Activated naive CD4-positive, alpha-beta T cell treated with anti-CD3 and anti-CD28 coated beads, Interleukin-2, amount 50 U/mL, for 16 hours (primary cell): ENCODE measurements around the gene SPSB1.
"Not testable (repeated sequence)": the region's sequence is repeated elsewhere in the genome, so short reads cannot be mapped to it uniquely, and the experiment has no call there.

Experiments
- DNase-seq: peaks from one replicate; pipeline ENCODE4 v3.0.0-alpha.2; 2020

Gene SPSB1

DNA sequence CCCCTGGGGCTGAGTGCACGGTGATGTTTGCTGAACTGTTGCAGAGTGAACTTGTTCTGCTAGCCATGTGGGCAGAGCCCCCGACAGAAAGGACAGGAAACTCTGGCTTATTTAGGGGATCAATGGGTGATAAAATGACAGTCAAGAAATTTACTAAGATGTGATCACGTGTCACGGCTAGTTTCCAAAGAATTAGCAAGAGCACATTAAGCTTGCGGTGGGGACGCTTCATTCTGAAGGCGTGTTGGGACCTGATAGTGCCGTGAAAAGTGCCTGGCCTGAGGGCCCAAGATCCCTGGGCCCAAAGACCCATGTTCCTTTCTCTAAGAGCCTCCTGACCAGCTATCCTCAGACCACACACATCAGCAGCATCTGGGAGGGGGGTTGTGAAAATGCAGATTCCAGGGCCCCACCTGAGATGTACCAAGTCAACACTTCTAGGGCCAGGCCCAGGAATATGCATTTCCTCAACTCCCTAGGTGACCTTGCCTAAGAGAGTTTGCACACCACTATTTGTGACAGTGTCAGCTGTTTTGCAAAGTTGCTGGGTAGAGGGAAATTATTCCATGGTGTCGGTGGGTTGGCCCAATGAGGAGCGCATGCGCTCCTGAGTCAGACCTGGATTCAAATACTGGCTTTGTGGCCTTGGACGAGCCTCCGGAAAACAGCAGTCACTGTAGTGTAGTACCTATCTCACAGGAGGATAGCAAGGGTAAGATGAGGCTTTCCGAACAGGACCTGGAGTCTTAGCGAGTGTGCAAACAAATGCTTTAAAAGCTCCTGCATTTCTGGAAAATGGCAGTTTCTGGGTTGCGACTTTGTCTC, 77.5 kb downstream of the SPSB1 start:
- DNase-seq, result no peak

DNA sequence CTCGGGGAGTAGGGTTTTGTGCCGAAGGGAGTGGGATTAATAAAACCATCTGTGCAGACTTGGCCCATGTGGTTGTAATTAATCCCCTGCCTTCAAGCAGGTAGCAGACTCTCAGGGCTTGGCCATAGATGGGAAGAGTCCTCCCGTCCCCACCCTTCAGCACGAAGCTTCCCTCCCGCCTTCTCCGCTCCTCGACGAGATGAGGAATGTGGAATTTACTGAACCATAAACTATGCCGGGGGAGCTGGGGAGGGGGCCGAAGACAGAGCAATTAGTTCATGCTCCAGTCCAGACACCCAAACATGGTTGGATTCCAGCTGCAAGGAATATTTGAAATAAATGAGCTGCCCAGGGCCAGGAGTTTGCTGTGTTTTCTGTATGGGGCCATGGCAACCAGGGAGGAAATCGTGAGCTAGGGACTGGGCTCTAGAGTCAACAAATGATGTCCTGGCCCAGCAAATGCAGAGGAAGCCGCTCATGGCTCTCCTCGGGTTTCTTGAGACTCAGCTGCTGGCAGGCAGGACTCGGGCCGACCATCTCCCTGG, 78.8 kb downstream of the SPSB1 start:
- no peak for DNase-seq

DNA sequence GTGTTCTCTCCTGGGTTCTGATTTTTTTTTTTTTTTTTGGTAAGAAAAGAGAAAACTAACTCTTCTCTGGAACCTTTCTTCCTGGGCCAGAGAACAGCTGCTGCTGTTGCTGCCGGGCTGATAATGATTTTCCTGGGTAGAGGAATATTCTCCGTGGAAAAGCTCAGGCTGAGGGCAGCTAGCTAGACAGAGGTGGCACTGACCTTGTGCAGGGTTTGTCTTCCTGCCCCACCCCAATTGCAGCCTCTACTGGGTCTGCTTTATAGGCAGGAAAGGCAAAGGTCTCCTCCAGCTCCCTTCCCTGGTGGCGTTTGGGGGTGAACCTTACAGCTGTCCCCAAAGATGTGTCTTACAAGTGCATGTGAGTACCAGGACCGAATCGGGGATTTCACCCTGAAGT, 79.3 kb downstream of the SPSB1 start:
- no peak for DNase-seq

DNA sequence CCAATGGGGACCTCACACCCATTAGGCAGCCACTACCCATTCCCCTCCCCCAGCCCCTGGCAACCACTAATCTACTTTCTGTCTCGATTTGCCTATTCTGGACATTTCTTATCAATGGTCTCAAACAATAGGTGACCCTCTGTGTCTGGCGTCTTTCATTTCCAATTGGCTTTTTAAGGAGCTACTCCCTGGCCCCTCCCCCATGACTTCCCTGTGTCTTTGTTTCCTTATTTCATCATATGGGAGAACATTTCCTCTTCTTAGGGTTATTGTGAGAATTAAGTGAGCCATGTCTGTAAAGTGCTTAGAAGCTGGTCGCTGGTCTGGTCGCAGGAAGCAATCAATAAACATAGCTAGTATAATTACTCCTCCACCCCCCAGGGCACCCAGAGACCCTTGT, 80.9 kb downstream of the SPSB1 start:
- DNase-seq, result no peak

DNA sequence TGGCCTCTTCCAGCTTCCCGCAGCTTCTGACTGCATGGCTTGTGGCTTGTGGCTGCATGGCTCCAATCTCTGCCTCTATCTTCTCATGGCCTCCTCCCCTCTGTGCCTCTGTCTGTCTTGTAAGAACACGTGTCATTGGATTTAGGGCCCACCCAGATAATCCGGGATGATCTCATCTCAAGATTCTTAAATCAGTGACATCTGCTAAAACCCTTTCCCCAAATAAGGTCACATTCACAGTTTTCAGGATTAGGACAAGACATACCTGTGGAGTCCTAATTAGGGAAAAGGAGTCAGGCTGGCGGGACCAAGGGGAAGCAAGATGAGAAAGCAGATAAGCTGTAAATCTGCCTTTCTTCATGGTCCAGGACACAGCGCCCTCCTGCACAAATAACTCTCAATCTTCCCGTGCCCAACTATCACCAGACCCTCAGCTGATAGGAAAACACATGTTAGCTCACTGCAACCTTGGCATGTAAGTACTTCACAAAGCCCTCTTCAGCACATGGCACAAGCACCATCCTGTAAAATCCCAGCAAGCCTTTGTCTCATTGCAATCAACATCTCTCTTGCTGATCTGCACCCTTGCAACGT, 82.2 kb downstream of the SPSB1 start:
- no peak for DNase-seq

DNA sequence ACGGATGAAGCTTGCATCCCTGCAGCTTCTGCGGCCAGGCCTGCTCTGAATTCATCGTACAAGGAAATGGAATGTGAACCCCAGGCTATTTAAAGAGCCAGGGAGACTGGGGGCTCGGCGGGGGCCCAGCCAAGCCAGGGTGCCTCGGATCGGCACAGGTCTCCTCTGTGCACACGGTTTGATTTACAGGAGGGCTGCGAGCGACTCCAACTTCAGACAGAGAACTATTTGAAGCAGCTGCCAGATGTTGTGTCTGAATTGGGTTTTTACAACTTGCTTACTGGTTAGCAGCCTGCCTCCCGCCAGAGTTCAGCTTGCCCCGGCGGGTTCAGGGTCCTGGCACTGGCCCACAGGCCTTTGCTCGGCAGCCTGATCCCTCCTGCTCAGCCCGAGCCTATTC, 83.2 kb downstream of the SPSB1 start:
- DNase-seq, result no peak

DNA sequence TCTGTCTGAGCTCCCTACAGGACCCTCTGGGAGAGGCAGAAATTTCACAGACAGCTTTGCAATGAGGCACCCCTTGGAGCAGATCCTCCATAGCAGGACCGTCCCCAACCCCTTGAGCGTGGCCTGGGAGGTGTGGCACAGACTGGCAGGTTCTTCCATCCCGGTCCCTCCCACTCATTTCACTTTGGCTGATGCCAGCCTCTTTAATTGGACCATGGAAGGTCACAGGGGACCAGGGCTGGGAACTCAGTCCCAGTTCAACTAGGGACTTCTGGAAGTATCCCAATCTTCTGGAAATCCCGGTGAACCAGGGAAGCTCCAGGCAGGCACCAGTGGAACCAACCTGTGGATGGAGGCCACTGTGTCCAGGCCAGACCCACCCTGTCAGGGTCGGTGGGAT, 83.7 kb downstream of the SPSB1 start:
- no peak for DNase-seq

DNA sequence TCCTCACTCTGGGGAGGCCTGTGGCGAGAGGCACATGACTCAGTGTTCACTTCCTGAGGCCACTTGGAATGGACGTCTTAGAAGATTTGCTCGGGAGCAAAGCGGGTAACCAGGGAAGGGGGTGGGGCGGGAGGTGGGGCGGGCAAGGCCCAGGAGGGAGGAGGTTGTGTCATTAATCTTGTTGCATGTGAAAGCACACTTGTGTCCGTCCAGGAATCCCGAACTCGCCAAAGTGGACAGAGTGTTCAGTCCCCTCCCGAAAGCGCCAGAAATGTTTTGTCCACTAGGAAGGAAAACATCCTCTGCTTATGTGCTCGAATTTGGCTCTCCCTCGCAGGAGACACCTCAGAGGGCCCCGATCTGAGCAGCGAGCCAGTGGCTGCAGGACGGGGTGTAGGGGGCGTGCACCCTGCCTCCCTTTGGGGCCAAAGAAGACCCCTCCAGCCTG, 84.2 kb downstream of the SPSB1 start:
- no peak for DNase-seq

DNA sequence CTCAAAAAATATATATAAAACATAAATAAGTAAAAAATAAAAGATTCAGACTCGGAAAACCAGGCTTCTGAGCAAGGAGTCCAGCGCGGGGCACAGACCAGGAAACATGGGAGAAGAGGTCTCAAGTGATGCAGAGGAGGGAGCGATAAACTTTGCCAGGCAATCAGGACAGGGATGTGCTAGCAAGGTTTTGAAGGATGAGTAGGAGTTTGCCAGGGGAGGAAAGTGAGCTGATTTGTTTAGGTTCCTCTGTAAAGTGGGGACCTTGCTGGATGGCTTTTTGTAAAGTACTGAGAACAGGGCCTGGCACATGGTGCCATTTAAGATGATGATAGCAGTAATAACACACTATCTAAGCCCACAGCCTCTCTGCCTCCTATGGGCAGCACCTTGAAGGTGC, 86.1 kb downstream of the SPSB1 start:
- DNase-seq, result no peak

DNA sequence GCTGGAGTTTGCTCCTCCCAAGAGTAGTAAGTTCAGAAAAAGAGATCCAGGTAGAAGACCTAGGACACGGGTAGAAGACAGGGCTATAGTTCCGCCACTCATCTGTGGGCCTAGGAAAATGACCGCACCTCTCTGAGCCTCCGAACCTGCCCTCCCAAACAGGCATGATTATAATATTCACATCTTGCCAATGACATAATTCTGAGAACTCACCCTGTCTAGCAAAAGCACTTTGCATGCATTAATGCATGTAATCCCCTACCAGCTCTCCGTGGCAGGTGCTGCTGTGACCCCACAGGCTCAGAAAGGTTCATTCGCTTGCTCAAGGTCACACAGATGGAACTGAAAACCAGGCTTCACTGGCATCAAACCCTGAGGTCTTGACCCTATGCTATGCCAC, 88.0 kb downstream of the SPSB1 start:
- DNase-seq, result no peak

DNA sequence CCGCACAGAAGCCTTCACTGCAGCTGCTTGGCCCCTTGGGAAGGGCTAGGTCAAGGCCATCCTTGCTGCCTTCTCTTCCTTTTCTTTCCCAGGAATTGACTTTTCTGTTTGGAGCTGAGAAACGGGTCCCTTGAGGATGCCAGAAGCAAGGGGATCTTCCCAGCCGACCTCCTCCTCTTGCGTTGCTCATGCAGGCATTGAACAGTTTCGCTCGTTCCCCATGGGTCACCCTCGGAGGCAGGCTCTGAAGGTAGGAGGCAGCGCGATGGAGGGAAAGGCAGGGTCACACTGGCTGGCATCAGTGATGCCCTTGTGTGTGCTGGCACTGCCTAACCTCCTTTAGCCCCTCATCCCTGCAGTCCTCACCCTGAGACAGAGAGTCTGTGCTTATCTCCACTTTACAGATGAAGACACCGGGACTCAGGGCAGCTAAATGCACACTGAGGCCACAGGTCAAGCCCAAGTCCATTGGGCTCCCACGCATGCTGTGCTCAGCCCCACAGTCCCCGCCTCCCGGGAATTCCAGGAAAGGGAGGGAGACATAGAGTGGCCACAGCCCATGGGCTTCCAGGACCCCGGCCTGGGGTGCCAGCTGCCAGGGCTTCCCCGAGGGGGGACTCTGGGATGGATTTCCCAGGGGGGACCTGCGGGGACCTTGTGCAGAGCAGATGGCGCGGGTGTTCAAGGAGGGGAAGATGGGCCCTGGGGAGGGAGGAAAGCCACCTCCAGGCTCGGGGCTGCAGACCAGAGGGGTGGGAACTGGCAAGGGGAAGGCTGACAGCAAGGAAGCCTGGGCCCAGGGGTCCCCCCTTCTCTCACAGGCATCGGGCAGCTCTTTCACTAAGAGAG, 90.2 kb downstream of the SPSB1 start:
- DNase-seq, result no peak

DNA sequence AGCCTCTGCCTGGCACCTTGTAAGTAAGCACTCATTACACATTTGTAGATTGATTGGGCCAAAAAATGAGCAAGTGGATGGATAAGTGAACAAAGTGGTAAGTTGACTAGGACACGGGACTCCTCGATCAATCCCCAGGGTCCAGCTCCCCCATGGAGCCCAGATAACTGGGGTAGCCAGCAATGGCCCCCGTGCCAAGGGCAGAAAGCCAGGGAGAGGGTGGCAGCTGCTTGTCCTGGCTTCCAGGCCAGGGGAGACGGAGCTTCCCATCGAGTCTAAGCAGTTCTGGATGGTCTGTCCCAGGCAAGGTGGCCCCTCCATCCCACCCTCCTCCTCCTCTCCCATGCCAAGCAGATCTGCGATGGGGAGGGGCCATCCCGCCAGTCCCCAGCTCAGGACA, 91.4 kb downstream of the SPSB1 start:
- DNase-seq, result no peak

DNA sequence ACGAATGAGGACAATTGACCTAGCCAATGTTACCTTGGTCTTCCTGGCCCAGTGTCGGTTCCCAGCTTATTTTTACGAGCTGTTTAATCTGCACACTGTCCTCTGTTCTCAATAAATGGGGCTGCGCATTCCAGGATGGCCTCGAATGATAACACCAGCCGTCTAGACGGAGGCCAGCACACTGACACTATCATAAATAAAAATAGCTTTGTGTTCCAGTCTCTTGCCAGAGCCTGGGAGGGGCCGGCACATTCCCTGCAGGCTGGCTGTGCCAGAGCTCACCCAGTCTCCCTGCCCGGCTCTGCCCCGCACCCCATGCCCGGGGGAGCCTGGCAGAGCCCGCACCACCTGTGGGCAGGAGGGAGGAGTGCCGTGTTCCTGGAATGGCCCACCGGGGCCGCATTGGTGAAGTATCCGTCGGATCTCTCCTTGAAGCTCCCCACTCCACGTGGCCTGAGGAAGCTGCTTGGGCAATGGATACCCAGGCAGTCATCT, 92.1 kb downstream of the SPSB1 start:
- DNase-seq, result no peak

DNA sequence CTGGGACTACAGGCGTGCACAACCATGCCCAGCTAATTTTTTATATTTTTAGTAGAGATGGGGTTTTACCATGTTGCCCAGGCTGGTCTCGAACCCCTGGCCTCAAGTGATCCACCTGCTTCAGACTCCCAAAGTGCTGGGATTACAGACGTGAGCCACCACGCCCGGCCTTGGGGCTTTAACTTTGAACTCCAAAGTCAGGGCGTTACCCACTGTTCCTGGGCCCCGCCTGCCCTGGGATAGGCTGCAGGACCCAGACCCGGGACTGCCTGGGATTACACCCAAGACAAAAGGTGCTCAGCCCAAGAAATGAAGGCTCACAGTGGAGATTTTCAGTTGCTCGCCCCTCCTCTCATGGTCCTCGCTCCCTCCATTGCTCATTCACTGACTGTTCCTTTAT, 92.7 kb downstream of the SPSB1 start:
- DNase-seq, result not testable (repeated sequence)

DNA sequence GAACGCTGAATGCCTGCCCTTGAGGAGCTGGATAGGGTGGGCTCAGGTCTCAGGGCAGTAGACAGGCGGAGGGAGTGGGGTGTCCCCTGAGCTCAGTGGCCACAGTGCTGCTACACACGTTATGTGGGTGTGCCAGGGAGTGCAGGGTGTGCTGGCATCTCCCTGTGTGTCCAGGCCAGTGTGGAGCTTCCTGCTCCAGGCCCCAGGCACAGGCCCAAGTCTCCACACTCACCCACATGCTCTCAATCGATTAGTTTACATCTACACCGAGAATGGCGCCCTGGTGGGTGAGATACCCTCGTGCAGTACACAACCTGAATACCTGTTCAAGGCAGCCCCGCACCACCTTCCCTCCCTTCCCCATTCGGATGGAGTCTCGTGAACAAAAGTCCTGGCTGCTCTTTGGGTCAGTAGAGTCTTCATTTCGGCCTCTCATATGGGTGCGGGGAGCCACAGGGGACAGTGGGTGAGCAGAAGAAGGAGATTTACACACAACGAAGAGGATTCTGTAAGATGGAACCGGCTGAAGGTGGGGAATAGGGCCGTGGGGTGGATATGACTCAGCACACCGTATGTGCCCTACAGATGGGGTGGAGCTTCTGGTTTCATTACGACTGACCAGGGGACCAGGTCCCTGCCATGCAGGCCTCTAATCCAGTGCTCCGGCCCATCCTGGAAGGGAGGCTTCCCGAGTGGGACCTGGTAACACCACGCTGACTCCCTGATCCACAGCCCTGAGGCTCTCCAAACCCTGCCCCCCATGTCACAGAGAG, 93.3 kb downstream of the SPSB1 start:
- no peak for DNase-seq

DNA sequence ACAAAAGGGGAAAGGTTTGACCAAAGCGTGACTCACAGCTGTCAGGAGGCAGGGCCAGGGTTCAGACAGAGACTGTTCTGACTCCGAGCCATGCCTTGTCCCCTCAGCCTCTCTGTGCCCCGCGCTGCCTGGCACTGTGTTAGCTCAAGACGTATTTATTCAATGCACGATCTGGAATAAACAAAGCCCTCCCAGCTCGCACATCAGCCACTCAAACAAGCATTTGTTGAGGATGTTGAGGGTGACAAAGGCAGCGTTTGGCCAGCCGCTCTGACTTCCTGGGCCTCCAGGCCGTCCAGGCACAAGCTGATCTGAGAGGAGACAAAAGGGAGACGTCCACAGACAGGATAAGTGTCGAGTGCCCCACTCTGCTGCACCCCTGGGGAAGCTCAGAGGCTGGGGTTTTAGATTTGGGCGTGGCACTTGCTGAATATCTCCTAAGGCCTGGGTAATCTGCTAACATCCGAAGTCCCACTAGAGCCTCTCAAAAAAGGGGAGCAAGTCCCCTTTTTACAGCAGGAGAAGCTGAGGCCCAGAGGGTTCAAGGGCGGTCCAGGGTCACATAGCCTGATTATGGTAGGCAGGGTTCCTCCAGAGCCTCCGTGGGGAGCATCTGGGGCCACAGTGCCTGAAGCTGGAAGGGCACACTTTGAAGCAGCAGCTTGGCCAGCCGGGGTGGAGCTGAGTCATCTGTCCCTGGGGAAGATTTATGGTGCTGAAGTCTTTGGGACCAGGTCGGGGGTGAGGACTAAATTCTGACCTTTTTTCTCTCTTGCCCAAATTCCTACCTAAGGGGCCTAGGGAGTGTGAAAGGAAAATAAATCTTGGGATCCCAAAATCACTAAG, 95.9 kb downstream of the SPSB1 start:
- DNase-seq, result no peak

DNA sequence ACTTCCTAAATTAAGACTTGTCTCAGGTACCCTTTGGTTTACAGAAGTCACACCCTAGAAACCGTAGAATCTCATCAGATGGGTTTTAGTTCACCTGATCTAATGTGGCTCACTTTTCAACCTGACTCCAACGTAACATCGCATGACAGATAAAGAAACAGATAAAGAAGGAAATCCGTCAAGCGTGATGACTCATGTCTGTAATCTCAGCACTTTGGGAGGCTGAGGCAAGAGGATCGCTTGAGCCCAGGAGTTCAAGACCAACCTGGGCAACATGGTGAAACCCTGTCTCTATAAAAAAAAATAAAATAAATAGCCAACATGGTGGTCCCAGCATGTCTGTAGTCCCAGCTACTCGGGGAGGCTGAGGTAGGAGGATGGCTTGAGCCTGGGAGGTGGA, 97.3 kb downstream of the SPSB1 start:
- no peak for DNase-seq

DNA sequence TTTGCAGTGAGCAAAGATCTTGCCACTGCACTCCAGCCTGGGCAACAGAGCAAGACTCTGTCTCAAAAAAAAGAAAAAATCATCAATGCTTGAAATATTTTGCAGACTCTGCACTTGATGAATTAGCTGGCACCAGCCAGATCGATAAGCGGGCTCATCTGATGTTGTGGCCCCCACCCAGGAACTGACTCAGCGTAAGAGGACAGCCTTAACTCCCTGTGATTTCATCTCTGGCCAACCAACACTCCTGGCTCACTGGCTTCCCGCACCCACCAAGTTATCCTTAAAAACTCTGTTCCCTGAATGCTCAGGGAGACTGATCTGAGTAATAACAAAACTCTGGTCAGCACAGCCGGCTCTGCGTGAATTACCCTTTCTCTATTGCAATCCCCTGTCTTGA, 98.9 kb downstream of the SPSB1 start:
- no peak for DNase-seq

DNA sequence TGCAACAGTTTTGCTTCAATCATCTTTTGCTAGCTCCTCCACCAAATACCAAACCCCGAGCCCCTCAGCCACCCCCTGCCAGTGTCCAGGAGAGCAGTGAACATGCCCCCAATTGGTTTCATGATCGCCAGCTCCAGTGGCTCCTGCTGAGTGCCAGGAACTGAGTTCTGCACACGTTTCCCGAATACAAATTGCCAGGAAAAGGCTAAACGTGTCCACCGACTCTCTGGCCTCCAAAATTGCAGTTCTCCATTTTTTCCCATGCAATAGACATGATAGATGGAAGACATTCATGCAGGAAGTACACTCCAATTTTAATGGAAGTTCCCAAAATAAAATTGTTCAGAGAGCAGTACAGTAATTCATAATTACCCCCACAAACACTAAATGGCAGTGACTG, 101.3 kb downstream of the SPSB1 start:
- no peak for DNase-seq

DNA sequence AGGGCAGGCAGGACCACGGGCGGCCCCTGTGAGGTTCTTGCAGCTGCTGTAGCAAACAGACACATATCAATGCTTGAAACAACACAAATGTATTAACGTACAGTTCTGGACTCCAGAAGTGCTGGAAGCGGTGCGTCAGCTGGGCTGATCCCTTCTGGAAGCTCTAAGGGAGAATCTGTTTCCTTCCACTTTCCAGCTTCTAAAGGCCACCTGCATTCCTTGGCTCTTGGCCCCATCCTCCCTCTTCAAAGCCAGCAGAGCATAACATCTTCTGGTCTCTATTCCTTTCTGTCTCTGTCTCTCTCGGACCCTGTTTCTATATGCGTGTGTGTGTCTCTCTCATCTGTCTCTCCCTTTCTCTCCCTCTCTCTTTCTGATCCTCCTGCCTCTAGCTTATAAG, 102.3 kb downstream of the SPSB1 start:
- no peak for DNase-seq

DNA sequence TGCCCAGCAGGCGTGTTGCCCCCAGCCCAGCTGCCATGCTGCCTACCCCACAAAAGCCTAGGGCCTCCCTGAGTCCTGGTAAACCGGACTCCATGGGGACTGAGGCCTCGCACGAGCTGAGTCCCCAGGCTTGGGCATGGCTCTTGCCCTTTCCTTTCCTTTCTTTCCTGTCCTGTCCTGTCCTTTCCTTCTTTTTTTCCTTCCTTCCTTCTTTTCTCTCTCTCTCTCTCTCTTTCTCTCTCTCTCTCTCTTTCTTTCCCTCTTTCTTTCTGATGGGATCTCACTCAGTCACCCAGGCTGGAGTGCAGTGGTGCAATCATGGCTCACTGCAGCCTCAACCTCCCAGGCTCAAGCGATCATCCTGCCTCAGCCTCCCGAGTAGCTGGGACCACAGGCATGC, 104.4 kb downstream of the SPSB1 start:
- DNase-seq, result no peak
